HEK293 (cell line): ENCODE data around the gene LEMD1.

Experiments used
- CTCF ChIA-PET: fragments of 350-600 bp; formaldehyde crosslinking; extraction: SDS; loops from one replicate; lab custom pipeline; 2021; ENCODE audit warnings: antibody characterized with exemption; lab: Yijun Ruan, JAX
- POLR2A ChIA-PET: fragments of 300-600 bp; formaldehyde crosslinking; extraction: SDS; loops from one replicate; lab custom pipeline; 2020; ENCODE audit warnings: antibody characterized with exemption, inconsistent platforms; lab: Yijun Ruan, JAX
- H3K27ac ChIP-seq: fragments of 200-500 bp; sonication (Bioruptor generic); 2 replicates; pipeline ENCODE4 v1.5.1; 2014; ENCODE audit warnings: low read depth, low read length, control low read depth, inconsistent platforms; ENCODE audit errors: extremely low read depth
- H3K36me3 ChIP-seq, 2 experiments: fragments of 200-500 bp in 1 of 2; sonication (Bioruptor generic) in 1 of 2; 1 replicate in 1 of 2; 2 replicates in 1 of 2; pipeline ENCODE4 v1.5.1; 2014 to 2017; ENCODE audit warnings: inconsistent platforms in 2 of 2, low read length in 2 of 2; ENCODE audit not compliant: control insufficient read depth in 2 of 2, insufficient read depth in 1 of 2
- H3K4me1 ChIP-seq: fragments of 200-500 bp; sonication (Bioruptor generic); 2 replicates; pipeline ENCODE4 v1.5.1; 2014; ENCODE audit warnings: mild to moderate bottlenecking, low read length, inconsistent platforms; ENCODE audit not compliant: control insufficient read depth, insufficient read depth
- H3K4me3 ChIP-seq: 2 replicates; pipeline ENCODE4 v1.5.1; 2011; ENCODE audit warnings: low read depth, mild to moderate bottlenecking, control low read depth, low read length, moderate library complexity
- H3K9me3 ChIP-seq: fragments of 200-500 bp; sonication (Bioruptor generic); 2 replicates; pipeline ENCODE4 v1.5.1; 2014; ENCODE audit warnings: low read depth, low read length, inconsistent platforms; ENCODE audit not compliant: control insufficient read depth, insufficient read depth
- CTCF ChIP-seq: fragments of 450-650 bp; formaldehyde crosslinking; IDR thresholded peaks from 2 replicates; pipeline ENCODE4 v1.5.1; 2016; ENCODE audit warnings: missing biosample characterization, missing genetic modification characterization
- ELK4 ChIP-seq: IDR thresholded peaks from 2 replicates; pipeline ENCODE4 v1.6.1; 2011; ENCODE audit warnings: mild to moderate bottlenecking, low read depth, low read length, borderline replicate concordance
- SALL2 ChIP-seq: fragments of 450-650 bp; formaldehyde crosslinking; IDR thresholded peaks from 2 replicates; pipeline ENCODE4 v1.5.0; 2017; ENCODE audit warnings: missing biosample characterization, mild to moderate bottlenecking, missing genetic modification characterization, borderline replicate concordance
- ZBTB11 ChIP-seq: fragments of 450-650 bp; formaldehyde crosslinking; conservative IDR thresholded peaks from 2 replicates; pipeline ENCODE4 v1.5.1; 2016; ENCODE audit warnings: low read depth, missing biosample characterization, missing genetic modification characterization
- ZFHX2 ChIP-seq: fragments of 450-650 bp; formaldehyde crosslinking; conservative IDR thresholded peaks from 2 replicates; pipeline ENCODE4 v1.5.1; 2016; ENCODE audit warnings: missing biosample characterization, missing genetic modification characterization
- ZNF112 ChIP-seq: fragments of 450-650 bp; formaldehyde crosslinking; IDR thresholded peaks from 2 replicates; pipeline ENCODE4 v1.5.0; 2017; ENCODE audit warnings: missing biosample characterization, missing genetic modification characterization
- ZNF148 ChIP-seq: fragments of 450-650 bp; formaldehyde crosslinking; IDR thresholded peaks from 2 replicates; pipeline ENCODE4 v1.5.0; 2017; ENCODE audit warnings: missing biosample characterization, missing genetic modification characterization, borderline replicate concordance
- ZNF19 ChIP-seq: fragments of 450-650 bp; formaldehyde crosslinking; IDR thresholded peaks from 2 replicates; pipeline ENCODE4; 2016; ENCODE audit warnings: missing biosample characterization, missing genetic modification characterization, low read depth
- ZNF280C ChIP-seq: fragments of 450-650 bp; formaldehyde crosslinking; IDR thresholded peaks from 2 replicates; pipeline ENCODE4 v1.5.1; 2016; ENCODE audit warnings: missing biosample characterization, missing genetic modification characterization
- ZNF292 ChIP-seq: fragments of 450-650 bp; formaldehyde crosslinking; IDR thresholded peaks from 2 replicates; pipeline ENCODE4 v1.5.1; 2016; ENCODE audit warnings: low read depth, missing biosample characterization, missing genetic modification characterization, borderline replicate concordance
- ZNF362 ChIP-seq: fragments of 450-650 bp; formaldehyde crosslinking; IDR thresholded peaks from 2 replicates; pipeline ENCODE4 v1.5.1; 2016; ENCODE audit warnings: missing biosample characterization, missing genetic modification characterization
- ZNF48 ChIP-seq: fragments of 450-650 bp; formaldehyde crosslinking; IDR thresholded peaks from 2 replicates; pipeline ENCODE4 v1.5.1; 2016; ENCODE audit warnings: missing biosample characterization, missing genetic modification characterization
- ZNF555 ChIP-seq: fragments of 450-650 bp; formaldehyde crosslinking; conservative IDR thresholded peaks from 2 replicates; pipeline ENCODE4 v1.5.1; 2017; ENCODE audit warnings: missing biosample characterization, mild to moderate bottlenecking, missing genetic modification characterization, inconsistent platforms
- ZNF747 ChIP-seq: fragments of 450-650 bp; formaldehyde crosslinking; IDR thresholded peaks from 2 replicates; pipeline ENCODE4 v1.5.1; 2016; ENCODE audit warnings: missing biosample characterization, missing genetic modification characterization
- ZNF792 ChIP-seq: fragments of 450-650 bp; formaldehyde crosslinking; IDR thresholded peaks from 2 replicates; pipeline ENCODE4 v1.5.1; 2016; ENCODE audit warnings: missing biosample characterization, missing genetic modification characterization

The LEMD1 gene

GRCh38 chr1:205423814-205424399, 2.1 kb upstream of the LEMD1 start (continued):
- TF ChIP-seq ZNF148 (tag by site-specific recombination): no peak
- no peak for TF ChIP-seq SALL2
- no peak for TF ChIP-seq CTCF
- TF ChIP-seq ZNF362: no peak
- TF ChIP-seq ZNF792 (tag by site-specific recombination): no peak
- TF ChIP-seq ZBTB11 (tag by site-specific recombination): no peak

- Histone ChIP-seq H3K36me3 (no peaks in the 10 kb centered on the region), H3K4me1 (peaks cover 5% of the 10 kb centered on the region; the same call in 1 of the 2 replicates), H3K9me3 (no peaks in the 10 kb centered on the region), H3K4me3 (no peak overlapping the region), H3K27ac (no peak overlapping the region)
- TF ChIP-seq ZNF112 (tag by site-specific recombination): no peak
- 0 out of 2 replicates have a peak, but pooled peaks have one; percentile 24 for TF ChIP-seq ZFHX2 (tag by site-specific recombination)
- CTCF ChIA-PET: interaction anchor here (0.6 to 7.3 kb wide), 8 partner anchors 8 to 101 kb away, joined by 3 to 50 read pairs (median 7); no protein-coding TSS in a partner anchor
- POLR2A ChIA-PET: no interaction called here
Measured at GRCh38 chr1:205422993-205423642, 1.3 kb upstream of the LEMD1 start.

GRCh38 chr1:205420938-205421337, 918 bp downstream of the LEMD1 start:
- Histone ChIP-seq H3K36me3 (no peaks in the 10 kb centered on the region), H3K4me3 (no peak overlapping the region), H3K4me1 (peaks cover 3% of the 10 kb centered on the region; the same call in 1 of the 2 replicates), H3K9me3 (no peaks in the 10 kb centered on the region), H3K27ac (no peak overlapping the region)
- ChIA-PET POLR2A (no interaction called here), CTCF (interaction anchor here (0.6 to 7.3 kb wide), 8 partner anchors 10 to 123 kb away, joined by 3 to 50 read pairs (median 6); no protein-coding TSS in a partner anchor)
- TF ChIP-seq ZNF747 (tag by site-specific recombination): no peak
- no peak for TF ChIP-seq ELK4
- no peak for TF ChIP-seq ZNF292 (tag by site-specific recombination)
- TF ChIP-seq ZNF19 (tag by site-specific recombination): no peak
- TF ChIP-seq ZNF555: no peak
- TF ChIP-seq ZNF148 (tag by site-specific recombination): no peak
- no peak for TF ChIP-seq ZNF280C (tag by site-specific recombination)
- no peak for TF ChIP-seq ZNF48 (tag by site-specific recombination)
